ENCODE data around the gene PDE8B.

Gene PDE8B

DNA sequence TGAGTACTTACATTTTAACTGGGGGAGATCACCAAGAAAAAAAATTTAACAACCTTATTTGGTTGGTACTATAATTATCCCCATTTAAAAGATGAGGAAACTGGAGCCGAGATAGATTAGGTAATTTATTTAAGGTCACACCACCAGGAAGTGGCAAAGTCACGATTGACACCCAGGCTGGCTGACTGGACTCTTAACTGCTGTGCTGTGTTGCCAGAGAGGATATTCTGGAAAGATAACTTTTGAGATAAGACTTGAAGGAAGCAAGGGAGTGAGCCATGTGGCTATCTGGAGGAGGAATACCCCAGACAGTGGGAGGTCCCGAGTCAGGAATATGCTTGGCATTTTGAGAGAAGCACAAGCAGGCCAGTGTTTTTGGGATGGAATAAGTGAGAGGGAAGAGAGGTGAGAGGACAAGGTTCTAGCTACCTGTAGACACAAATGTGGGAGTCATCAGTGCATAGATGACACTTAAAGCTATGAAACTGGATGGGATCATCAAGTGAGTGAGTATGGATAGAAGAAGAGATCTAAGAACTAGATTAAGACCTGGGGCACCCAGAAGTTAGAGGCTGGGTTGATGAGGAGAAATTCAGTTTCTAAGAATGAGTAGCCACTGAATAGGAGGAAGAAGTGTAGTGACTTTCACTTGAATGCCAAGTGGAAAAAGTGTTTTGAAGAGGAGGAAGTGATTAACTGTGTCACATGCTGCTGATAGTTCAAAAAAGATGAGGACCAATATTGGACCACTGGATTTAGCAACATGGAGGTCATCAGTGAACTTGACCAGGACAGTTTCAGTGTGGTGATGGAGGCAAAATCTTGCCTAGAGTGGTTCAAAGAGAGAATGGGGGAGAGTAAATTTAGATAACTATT is 25.6 kb downstream of the PDE8B start:
- no peak for TF ChIP-seq CREB1 (IDR thresholded peaks at IDR 0.05; ENCODE audit: low read depth)
- no peak for TF ChIP-seq RAD21 (IDR thresholded peaks at IDR 0.05; ENCODE audit: low read depth)
- TF ChIP-seq EGR1 (IDR thresholded peaks at IDR 0.05) = no peak
- TF ChIP-seq, protein P1, sequence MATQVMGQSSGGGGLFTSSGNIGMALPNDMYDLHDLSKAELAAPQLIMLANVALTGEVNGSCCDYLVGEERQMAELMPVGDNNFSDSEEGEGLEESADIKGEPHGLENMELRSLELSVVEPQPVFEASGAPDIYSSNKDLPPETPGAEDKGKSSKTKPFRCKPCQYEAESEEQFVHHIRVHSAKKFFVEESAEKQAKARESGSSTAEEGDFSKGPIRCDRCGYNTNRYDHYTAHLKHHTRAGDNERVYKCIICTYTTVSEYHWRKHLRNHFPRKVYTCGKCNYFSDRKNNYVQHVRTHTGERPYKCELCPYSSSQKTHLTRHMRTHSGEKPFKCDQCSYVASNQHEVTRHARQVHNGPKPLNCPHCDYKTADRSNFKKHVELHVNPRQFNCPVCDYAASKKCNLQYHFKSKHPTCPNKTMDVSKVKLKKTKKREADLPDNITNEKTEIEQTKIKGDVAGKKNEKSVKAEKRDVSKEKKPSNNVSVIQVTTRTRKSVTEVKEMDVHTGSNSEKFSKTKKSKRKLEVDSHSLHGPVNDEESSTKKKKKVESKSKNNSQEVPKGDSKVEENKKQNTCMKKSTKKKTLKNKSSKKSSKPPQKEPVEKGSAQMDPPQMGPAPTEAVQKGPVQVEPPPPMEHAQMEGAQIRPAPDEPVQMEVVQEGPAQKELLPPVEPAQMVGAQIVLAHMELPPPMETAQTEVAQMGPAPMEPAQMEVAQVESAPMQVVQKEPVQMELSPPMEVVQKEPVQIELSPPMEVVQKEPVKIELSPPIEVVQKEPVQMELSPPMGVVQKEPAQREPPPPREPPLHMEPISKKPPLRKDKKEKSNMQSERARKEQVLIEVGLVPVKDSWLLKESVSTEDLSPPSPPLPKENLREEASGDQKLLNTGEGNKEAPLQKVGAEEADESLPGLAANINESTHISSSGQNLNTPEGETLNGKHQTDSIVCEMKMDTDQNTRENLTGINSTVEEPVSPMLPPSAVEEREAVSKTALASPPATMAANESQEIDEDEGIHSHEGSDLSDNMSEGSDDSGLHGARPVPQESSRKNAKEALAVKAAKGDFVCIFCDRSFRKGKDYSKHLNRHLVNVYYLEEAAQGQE (IDR thresholded peaks at IDR 0.05; ENCODE audit: low read depth) = no peak
- TF ChIP-seq, protein P2, sequence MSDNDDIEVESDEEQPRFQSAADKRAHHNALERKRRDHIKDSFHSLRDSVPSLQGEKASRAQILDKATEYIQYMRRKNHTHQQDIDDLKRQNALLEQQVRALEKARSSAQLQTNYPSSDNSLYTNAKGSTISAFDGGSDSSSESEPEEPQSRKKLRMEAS (IDR thresholded peaks at IDR 0.05) = no peak
- TF ChIP-seq YY1 (IDR thresholded peaks at IDR 0.05; ENCODE audit: low read depth) = no peak
- no peak for TF ChIP-seq FOXM1 (IDR thresholded peaks at IDR 0.05; ENCODE audit: borderline replicate concordance, low read depth)
- no peak for TF ChIP-seq TEAD4 (IDR thresholded peaks at IDR 0.05)
- TF ChIP-seq, protein P3, sequence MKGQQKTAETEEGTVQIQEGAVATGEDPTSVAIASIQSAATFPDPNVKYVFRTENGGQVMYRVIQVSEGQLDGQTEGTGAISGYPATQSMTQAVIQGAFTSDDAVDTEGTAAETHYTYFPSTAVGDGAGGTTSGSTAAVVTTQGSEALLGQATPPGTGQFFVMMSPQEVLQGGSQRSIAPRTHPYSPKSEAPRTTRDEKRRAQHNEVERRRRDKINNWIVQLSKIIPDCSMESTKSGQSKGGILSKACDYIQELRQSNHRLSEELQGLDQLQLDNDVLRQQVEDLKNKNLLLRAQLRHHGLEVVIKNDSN (IDR thresholded peaks at IDR 0.05) = no peak
- TF ChIP-seq CEBPB (IDR thresholded peaks at IDR 0.05) = no peak
- TF ChIP-seq NFIC (IDR thresholded peaks at IDR 0.05) = no peak
- TF ChIP-seq TAF1 (IDR thresholded peaks at IDR 0.05; ENCODE audit: low read depth) = no peak
- TF ChIP-seq TCF12 (IDR thresholded peaks at IDR 0.05; ENCODE audit: low read depth) = no peak
- TF ChIP-seq ZBTB7A (IDR thresholded peaks at IDR 0.05; ENCODE audit: low read depth) = no peak
- TF ChIP-seq EP300 (IDR thresholded peaks at IDR 0.05; ENCODE audit: borderline replicate concordance) = no peak

DNA sequence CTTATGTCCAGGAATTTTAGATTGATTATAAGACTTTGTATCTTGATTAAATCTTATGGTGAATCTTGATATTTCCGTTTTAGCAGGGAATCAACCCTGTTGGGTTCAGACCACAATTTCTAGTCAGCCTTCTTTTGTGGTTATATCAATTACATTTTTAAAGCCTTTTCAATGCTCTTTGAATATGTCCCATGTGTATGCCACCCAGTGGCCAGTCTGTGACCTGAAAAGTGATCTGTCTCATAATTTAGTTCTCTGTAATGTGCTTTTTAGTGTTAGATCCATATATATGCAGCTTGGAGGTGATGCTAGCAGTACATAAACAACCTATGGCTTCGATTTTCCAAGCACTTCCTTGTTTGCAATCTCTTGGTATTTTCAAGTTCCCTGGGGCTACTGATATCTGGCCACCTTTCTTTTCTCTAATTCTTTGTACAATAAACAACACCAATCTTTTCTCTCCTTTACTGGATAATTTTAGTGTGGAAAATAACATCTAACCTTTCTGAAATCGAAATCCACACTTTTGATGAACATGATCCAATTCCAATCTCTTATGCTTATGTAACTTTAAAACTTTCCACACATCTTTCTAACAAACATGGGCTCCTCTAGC is 28.8 kb downstream of the PDE8B start:
- TF ChIP-seq FOXM1 (IDR thresholded peaks at IDR 0.05; ENCODE audit: borderline replicate concordance, low read depth) = no peak
- TF ChIP-seq RAD21 (IDR thresholded peaks at IDR 0.05; ENCODE audit: low read depth) = peak; percentile 40

DNA sequence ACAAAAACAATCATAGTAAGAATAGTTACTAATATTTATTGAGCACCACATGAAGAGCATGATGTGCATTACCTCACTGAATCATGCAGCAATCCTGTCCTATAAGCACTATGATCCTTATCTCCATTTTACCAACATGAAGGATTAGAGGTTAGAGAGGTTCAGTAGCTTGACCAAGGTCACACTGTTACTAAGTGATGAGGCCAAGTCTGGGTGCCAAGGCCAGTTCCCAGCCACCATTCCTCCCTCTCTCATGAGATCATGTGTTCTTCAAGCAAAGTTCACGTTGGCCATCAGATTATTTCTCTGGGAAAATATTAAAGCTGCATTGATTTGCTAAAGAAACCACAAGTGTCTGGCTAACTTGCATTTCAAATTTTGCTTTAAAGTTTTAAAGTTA is 31.0 kb downstream of the PDE8B start:
- TF ChIP-seq TAF1 (IDR thresholded peaks at IDR 0.05; ENCODE audit: low read depth) (no peak), EP300 (IDR thresholded peaks at IDR 0.05; ENCODE audit: borderline replicate concordance) (no peak), RAD21 (IDR thresholded peaks at IDR 0.05; ENCODE audit: low read depth) (no peak)

DNA sequence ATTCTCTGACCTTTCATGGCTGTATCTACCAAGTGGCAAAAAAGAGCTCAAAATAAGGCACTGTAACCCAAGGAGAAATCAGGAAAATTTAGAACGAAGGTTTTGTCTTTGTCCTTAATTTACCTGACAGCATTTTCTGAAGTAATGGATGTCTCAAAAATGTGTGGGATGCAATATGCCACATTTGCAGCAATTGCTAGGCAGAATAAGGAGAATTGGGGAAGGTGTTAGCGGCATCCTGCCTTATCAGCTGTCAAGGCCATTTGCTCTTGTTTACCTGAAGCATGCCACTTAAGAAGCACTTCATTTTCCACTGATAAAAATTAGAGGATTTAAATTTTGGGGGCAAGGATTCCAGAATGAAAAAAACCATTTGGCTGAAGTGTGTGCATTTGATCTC is 39.0 kb downstream of the PDE8B start:
- TF ChIP-seq EGR1 (IDR thresholded peaks at IDR 0.05) (no peak), TEAD4 (IDR thresholded peaks at IDR 0.05) (no peak), ZBTB7A (IDR thresholded peaks at IDR 0.05; ENCODE audit: low read depth) (no peak), EP300 (IDR thresholded peaks at IDR 0.05; ENCODE audit: borderline replicate concordance) (no peak), CREB1 (IDR thresholded peaks at IDR 0.05; ENCODE audit: low read depth) (no peak), RAD21 (IDR thresholded peaks at IDR 0.05; ENCODE audit: low read depth) (no peak), NFIC (IDR thresholded peaks at IDR 0.05) (no peak), TAF1 (IDR thresholded peaks at IDR 0.05; ENCODE audit: low read depth) (no peak)
- TF ChIP-seq, protein P1 (IDR thresholded peaks at IDR 0.05; ENCODE audit: low read depth) = no peak

DNA sequence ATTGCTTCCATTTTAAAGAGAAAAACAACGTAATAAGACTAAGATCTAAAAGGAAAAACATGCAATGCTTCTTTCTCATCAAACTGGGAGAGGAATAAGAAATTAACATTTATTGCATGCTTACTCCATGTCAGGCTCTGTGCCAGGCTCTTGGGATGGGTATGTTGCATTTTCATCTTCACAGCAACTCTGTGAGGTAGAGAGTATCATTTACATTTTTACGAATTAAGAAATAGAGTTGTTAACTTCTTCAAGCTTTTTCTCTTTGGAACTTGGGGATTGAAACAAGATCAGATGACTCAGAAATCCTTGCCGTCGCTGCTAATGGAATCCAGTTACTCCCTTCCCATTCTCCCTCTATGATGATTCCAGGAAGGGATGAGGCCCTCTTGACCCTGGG is 39.5 kb downstream of the PDE8B start:
- TF ChIP-seq TEAD4 (IDR thresholded peaks at IDR 0.05) = no peak
- no peak for TF ChIP-seq CEBPB (IDR thresholded peaks at IDR 0.05)
- TF ChIP-seq TCF12 (IDR thresholded peaks at IDR 0.05; ENCODE audit: low read depth) = no peak
- TF ChIP-seq EP300 (IDR thresholded peaks at IDR 0.05; ENCODE audit: borderline replicate concordance) = no peak
- TF ChIP-seq FOXM1 (IDR thresholded peaks at IDR 0.05; ENCODE audit: borderline replicate concordance, low read depth) = no peak
- no peak for TF ChIP-seq NFIC (IDR thresholded peaks at IDR 0.05)
- no peak for TF ChIP-seq CREB1 (IDR thresholded peaks at IDR 0.05; ENCODE audit: low read depth)
- TF ChIP-seq, protein P3 (IDR thresholded peaks at IDR 0.05) = no peak
- no peak for TF ChIP-seq EGR1 (IDR thresholded peaks at IDR 0.05)
- TF ChIP-seq, protein P2 (IDR thresholded peaks at IDR 0.05) = no peak
- TF ChIP-seq TAF1 (IDR thresholded peaks at IDR 0.05; ENCODE audit: low read depth) = no peak
- no peak for TF ChIP-seq RAD21 (IDR thresholded peaks at IDR 0.05; ENCODE audit: low read depth)
- no peak for TF ChIP-seq ZBTB7A (IDR thresholded peaks at IDR 0.05; ENCODE audit: low read depth)

All from Ishikawa (cell line).